Measurements from ENCODE around the gene CHSY1.

DNA sequence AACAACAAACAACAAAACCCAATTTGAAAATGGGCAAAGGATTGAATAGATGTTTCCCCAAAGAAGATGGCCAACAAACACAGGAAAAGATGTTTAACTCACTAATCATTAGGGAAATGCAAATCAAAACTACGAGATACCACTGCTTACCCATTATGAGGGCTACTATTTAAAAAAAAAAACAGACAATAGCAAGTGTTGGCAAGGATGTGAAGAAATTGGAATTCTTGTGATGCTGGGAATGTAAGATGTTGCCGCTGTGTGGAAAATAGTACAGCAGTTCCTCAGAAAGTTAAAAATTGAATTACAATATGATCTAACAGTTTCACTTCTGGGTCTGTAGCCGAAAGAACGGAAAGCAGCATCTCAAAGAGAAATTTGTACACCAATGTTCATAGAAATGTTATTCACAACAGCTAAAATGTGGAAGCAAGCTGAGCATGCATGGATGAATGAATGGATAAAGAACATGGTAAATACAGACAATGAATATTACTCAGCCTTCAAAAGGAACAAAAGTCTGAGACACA lies 121.9 kb downstream of the CHSY1 start:
- TF ChIP-seq, protein P1, sequence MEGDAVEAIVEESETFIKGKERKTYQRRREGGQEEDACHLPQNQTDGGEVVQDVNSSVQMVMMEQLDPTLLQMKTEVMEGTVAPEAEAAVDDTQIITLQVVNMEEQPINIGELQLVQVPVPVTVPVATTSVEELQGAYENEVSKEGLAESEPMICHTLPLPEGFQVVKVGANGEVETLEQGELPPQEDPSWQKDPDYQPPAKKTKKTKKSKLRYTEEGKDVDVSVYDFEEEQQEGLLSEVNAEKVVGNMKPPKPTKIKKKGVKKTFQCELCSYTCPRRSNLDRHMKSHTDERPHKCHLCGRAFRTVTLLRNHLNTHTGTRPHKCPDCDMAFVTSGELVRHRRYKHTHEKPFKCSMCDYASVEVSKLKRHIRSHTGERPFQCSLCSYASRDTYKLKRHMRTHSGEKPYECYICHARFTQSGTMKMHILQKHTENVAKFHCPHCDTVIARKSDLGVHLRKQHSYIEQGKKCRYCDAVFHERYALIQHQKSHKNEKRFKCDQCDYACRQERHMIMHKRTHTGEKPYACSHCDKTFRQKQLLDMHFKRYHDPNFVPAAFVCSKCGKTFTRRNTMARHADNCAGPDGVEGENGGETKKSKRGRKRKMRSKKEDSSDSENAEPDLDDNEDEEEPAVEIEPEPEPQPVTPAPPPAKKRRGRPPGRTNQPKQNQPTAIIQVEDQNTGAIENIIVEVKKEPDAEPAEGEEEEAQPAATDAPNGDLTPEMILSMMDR (IDR thresholded peaks at IDR 0.05), result no peak
- TF ChIP-seq POLR2A (IDR thresholded peaks at IDR 0.05), result no peak

All from uterus (tissue), 2 donors.